SIG-M5 (cell line): Measurements from ENCODE around the gene FLAD1.

Experiments
- DNase-seq: peaks from one replicate; lab custom pipeline; 2025; lab: John Stamatoyannopoulos, UW

FLAD1 gene

DNA sequence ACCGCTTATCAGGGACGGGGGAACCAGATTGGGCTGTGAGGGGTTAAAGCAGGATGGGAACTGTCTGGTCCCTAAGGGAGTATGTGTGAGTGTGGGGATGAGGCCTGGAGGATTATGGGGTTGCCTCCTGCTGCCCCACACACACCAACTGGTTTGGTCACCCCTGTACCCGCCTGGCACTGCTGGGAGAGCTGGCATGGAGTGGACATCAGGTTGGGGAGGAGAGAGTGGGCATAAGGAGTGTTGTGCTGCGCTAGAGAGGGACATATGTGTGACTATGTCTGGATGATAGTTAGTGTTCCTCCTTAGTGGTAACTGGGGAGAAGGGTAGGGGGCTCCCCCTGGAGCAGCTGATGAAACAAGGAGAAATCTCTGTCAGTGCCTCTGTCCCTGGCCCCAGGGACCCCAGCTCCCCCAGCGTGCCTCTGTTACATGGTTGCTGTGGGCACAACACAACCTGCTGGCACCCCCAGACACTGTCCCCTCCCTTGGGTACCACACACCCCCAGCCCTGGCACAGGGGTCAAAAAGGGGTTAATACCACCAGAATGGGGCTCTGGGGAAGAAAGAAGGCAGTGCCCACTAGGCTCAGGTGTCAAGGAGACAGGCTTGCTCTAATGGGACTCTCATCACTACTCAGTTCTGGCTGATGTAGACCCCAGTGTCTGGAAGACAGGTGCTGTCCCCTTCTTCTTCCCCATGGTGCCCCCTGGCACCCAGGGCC is 21.4 kb downstream of the FLAD1 start:
- DNase-seq: no peak

DNA sequence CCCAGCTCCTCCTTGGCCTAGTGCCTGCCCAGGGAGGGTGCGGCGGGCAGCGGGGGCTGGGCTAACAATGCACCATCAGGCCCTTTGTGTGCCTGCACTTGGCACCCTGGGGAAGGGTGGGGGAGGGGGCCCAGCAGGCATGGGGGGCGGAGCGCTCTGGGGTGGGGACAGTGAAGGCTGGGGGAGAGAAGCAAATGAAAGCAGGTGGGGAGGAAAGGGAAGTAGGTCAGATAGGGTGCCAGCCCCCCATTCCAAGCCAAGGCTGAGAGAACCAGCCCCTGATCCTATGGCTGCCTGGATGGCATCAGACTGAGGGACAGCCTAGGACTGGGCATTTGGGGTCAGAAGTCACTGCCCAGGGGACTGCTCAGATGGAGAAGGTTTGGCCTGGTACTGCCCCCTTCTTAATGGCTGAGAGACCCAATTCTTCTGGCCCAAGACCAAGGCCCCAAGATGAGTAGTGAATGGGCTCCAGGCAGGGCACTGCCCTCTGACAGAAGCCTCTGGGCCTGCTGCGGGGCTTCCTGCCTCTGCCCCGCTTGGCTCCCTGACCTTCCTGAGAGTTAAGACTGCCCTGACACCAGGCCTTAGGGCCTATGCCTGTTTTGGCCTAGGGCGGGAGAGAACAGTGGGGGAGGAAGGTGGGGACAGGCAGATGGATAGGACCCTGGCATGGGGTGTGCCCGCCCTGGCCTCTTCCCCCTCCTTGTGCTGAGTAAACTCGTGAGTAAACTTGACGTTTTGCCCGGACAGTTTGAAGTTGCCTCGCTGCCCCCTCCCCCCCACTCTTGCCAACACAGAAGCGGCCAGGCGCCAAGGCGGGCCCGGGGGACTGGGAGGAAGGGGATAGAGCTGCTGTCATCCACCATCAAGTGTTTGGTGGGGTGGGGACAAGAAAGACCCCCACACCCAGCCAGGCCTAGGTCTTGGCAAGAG is 22.2 kb downstream of the FLAD1 start:
- DNase-seq: no peak

DNA sequence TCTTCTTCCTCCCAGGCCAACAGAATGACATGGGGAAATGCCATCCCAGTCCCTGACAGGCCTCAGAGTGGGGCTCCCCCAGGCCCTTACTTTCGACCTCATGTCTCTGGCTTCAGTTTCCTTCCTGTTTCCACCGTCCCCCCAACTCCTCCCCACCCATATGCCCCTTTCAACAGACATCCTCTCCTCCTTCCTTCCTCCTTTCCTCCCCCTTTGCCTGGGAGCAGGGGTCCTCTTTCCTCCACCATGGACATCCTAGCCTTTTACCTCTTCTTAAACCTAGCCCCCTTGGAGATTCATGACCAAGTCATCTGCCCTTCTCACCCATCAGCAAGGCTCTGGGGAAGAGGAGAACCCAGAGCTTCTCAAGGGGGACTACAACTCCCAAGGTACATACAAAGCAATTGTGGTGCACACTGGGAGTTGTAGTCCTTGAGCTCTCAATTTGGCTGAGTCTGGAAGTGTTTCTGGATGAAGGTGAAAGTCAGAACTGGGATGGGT is 23.5 kb downstream of the FLAD1 start:
- DNase-seq: no peak

DNA sequence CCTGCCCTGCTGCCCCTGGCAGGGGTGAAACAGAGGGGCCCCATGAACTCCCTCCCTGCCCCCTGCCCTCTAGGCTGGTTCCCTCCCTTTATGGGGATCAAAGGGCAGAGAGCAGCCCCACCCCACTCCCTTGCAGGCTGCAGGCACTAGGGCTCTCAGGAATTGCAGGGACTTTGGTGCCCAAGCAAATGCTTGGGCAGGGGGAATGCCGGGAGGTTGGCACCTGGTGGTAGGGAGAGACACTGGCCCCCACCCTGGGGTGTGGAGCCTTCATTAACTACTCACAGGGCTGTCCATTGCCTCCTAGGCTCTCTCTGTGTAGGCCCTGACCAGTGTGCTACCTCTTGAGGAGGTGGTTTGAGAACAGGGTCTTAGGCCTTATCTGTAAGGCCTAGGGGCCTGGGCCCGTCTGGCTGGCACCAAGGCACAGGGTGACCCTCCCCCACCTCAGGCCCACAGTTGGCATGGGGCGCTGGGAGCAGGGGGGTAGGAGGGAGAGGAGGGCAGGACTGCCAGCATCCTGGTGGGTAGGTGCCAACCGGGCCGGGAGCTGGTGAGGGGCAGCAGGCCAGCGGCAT is 24.2 kb downstream of the FLAD1 start:
- DNase-seq: no peak

DNA sequence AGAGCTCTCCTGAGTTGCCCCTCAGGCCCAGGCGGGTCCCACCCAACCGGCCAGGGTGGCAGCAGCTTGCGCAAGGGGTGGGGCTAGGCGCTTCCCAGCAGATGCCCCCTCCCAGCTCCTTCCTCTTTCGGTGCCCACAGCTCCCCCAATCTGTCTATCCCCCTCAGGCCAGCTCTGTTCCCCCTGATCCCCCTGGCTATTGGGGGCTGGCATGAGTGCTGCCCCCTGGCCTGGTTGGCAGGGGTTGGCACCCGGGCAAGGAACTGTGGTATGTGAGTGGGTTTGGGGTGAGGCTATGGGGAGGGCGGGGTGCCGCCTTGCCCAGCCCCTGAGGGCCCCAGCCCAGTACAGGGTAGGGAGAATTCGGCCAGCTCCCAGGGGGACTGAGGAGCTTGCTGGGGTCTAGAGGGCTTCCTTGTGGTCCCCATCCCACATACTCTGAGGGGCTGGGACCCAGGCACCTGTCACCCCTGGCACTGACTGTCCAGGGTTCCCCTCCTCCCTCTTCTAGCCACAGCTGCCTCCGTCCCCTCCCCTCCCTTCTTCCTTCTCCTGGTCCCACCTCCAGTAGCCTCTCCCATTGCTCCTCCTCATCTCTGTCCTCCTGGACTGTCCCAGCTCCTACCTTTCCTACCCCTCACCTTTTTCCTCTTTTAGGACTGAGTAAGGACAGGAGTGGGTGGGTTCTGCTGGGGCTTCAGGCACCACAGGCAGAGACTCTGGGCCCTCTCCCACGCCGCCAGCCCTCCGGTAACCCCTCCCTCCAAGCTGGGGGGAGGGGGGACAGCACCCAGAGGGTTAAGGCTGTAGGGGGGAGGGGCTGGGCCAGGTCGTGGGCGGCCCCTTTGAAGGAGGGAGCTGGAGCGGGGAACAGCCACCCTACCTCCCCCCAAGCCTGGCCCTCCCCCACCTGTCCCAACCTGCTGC is 25.1 kb downstream of the FLAD1 start:
- no peak for DNase-seq

DNA sequence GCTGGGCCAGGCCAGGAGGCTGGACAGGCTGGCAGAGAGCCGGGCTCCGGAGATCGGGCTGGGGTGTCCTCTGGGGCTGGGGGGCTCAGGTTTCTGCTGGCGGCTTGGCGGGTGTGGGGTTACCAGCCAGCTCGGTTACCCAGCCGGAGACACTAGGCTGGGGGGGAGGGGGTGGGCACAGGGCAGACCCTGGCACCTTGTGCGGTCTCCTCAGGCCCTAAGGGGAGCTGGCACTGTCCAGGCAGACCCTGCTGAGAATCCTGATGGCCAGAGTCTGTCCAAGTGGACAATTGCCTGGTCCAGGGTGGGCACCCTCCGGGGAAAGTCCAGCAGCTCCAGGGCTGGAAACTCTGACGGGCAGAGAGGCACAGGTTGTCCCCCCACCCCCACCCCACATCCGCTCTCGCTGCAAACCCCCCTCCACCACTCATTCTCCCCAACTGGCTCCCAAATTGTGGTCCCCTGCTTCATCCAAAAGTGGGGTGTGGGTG is 26.1 kb downstream of the FLAD1 start:
- no peak for DNase-seq

DNA sequence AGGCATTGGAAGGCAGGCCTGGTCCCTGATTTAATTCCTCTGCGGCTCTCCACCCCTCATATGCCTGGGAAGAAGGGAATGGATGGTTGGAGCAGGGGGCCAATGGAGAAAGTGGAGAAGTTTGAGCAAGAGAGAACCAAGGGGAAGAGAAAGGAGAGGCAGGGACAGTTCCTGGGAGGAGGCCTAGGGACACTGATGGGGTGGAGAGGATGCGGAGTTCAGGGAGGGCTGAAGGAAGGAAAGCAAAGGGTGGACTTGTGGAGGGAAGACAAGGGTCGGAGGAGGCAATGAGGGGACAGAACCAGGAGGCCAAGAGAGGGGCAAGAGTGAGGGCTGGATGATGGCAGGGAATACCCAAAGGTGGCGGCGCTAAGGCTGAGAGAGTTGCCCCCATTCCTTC is 26.6 kb downstream of the FLAD1 start:
- no peak for DNase-seq

DNA sequence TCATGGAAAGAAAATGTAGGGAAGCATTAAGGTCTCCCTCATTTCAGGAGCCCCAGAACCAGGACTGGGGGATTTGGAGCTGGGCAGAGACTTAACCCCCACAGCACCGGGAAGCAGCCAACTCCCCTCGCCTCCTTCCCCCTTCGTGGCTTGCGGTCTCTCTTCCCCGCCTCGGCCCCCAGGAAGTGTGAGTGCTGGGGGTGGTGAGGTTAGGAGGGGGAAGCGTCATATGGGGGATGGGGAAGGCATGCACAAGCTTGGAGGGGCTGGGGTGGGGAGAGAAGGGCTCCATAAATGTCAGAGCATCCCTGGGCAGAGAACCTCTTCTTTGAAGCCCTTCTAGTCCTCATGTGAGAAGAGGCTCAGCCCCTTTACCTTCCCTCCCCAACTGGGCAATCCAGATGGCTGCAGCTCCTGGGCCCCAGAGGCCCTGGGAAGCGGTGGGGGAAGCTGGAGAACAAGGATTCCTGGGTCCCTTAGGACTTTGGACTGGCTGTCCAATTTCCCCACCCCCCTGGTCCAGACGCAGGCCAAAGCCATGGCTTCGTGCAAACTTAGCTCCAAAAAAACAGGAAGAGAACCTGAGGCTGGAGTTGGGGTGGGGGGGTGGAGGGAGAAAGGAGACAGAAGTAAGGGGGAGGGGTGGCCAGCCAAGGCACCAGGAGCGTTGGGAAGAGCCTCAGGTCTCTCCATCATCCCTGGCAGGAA is 27.2 kb downstream of the FLAD1 start:
- no peak for DNase-seq

DNA sequence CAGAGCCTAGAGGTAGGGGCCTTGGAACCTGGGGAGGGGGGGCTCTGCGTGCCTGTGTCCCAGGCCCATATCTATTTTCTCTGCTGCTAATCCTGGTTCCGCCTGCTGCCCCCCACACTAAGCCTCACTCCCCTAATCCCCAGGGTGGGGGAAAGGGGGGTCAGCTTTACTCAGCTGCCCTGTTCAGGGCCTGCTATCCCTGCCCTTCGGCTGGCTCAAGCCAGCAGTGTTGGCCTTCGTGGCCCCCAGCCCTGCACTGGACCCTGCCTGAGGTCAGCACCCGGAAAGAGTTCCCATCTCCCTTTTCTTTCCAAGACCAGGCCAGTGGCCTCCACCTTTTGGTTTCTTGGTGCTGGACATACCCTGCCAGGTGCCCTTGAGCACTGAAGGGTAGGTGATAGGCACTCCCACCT is 27.9 kb downstream of the FLAD1 start:
- DNase-seq: no peak

DNA sequence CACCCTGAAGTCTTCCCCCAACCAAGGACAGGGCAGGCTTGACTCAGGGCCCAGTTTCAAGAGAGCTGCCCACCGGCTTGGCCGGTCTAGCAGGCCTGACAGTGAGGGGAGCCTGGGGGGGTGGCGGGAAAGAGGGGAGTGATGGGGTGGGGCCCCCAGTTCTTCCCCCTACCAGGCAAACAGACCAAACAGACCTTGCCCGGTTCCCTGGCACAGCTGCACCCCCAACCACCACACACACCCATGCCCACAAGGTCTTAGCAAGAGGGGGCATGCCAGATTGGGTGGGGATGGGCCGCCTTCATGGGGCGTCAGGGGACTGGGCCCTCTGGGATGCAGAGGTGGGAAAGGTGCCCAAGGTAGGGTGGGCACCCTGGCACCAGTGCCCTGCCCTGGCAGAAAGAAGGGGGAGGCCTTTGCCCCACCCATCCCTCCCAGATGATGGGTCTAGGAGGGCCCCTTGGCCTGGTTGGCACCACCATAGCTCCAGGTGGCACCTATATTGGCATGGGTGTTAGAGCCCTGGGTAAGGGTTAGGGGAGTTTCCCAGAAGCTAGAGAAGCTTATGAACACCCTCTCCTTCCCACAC is 28.4 kb downstream of the FLAD1 start:
- no peak for DNase-seq

DNA sequence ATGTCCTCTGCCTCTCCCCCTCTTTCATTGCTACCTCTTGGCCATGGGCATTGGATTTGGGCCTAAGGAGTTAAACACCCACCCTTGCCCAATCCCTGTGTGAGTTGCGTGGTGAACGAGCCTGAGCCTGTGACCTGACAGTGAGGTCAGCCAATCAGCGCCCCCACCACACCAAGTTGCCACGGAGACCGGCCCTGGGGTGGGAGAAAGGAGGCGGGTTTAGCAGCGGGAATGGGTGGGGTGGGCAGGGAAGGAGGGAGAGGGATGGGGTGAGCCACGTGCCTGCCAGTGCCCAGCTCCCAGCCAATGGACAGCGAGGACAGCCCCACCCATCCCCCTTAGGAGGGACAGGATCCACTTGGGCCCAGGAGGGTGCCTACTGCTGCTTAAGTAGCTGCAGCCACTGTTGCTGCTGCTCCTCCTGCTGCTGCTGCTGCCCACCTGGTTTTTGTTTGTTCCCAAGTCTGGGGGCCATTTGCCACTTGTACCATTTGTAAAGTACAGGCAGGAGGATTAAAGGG is 28.9 kb downstream of the FLAD1 start:
- DNase-seq: no peak

DNA sequence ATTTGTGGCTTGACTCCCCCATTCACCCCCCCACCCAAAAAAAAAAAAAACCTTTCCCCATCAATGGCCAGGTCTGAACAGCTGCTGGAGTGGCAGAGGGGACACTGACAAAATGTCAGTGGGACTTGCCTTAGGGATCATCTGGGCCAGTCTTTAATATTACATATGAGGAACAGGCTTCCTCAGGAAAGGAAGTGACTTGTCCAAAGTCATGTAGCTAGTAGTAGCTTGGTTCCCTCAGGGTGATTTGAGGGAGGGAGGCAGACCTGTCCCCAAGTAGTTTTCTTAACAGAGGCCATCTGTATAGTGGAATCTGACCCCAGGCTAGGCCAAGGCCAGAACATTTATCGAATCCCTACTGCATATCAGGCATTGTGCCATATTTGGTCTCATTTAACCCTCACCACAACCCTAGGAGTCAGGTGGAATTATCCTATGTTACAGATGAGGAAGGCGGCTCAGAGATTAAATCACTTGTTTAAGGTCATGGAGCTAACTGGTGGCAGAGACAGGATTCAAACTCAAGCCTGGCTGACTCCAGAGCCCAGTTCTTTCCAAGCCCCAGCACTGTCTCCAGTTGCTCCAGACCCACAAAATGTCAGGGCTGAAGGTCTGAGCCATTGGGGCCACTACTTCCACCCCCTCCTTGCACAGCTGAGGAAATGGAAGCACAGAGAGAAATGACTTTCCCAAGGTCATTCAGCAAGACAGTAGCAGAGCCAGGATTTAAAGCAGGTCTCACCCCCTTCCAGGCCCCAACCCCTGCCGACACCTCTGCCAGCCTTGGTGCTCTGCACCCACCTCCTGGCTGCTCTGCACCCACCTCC is 29.8 kb downstream of the FLAD1 start:
- DNase-seq: no peak

DNA sequence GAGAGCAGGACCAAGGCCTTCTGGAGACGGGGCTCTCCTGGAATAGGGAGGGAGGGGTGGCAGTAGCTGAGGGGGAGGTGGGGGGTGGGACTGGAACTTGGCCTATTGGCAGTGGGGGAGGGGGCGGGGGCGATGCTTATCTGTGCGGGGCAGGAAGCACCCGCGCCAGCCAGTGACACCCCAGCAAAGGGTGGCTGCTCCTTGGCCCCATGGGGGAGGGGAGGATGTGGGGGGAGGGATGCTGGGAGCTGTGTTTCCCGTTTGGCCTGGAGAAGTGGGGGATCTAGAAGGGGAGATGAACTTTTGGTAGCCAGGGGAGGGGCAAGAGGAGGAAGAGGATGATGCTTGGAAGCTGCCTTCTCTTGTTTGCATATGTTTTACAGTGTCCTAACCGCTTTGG is 30.5 kb downstream of the FLAD1 start:
- DNase-seq: no peak

DNA sequence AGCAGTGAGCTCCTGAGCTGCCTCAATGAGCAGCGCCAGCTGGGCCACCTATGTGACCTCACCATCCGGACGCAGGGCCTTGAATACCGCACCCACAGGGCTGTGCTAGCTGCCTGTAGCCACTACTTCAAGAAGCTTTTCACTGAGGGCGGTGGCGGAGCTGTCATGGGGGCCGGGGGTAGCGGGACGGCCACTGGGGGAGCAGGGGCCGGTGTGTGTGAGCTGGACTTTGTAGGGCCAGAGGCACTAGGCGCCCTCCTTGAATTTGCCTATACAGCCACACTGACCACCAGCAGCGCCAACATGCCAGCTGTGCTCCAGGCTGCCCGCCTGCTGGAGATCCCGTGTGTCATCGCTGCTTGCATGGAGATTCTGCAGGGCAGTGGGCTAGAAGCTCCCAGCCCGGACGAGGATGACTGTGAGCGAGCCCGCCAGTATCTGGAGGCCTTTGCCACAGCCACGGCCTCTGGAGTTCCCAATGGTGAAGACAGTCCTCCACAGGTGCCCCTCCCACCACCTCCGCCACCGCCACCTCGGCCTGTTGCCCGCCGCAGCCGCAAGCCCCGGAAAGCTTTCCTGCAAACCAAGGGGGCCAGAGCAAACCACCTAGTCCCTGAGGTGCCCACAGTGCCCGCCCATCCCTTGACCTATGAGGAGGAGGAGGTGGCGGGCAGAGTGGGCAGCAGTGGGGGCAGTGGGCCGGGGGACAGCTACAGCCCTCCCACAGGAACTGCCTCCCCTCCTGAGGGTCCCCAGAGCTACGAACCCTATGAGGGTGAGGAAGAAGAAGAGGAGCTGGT is 31.8 kb downstream of the FLAD1 start:
- DNase-seq: no peak

DNA sequence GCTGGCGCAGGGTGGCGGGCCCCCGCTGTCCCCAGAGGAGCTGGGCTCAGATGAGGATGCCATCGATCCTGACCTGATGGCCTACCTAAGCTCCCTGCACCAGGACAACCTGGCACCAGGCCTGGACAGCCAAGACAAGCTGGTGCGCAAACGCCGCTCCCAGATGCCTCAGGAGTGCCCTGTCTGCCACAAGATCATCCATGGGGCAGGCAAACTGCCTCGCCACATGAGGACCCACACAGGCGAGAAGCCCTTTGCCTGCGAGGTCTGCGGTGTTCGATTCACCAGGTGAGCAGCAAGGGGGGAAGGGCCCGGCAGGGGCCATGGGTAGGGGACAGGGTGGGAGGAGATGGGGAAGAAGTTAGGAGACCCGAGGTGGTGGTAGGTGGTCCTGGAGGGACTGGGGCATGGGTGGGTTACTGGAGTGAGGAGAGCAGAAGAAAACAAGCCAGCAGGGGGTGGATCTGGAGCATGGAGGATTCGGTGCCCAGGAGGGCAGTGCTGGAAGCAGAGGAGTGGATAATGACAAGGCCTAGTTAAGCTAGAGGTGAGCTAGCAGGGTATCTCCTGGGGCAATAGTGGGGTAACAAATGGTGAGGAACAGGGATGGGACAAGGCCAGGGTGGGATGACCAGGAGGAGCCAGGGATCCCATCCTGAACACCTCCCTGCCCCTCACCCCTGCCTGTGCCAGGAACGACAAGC is 32.5 kb downstream of the FLAD1 start:
- DNase-seq: no peak

DNA sequence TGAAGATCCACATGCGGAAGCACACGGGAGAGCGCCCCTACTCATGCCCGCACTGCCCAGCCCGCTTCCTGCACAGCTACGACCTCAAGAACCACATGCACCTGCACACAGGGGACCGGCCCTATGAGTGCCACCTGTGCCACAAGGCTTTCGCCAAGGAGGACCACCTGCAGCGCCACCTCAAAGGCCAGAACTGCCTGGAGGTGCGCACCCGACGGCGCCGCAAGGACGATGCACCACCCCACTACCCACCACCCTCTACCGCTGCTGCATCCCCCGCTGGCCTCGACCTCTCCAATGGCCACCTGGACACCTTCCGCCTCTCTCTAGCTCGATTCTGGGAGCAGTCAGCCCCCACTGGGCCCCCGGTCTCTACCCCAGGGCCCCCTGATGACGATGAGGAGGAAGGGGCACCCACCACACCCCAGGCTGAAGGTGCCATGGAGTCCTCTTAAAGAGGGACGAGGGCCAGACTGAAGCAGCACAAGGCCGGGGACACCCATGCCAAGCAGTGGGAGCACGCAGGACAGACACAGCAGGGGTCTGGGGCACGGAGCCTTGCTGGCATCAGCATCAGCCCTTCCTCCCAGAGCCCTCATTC is 33.2 kb downstream of the FLAD1 start:
- no peak for DNase-seq
